ENCODE measurements around the gene OR6N2.

Gene OR6N2

DNA sequence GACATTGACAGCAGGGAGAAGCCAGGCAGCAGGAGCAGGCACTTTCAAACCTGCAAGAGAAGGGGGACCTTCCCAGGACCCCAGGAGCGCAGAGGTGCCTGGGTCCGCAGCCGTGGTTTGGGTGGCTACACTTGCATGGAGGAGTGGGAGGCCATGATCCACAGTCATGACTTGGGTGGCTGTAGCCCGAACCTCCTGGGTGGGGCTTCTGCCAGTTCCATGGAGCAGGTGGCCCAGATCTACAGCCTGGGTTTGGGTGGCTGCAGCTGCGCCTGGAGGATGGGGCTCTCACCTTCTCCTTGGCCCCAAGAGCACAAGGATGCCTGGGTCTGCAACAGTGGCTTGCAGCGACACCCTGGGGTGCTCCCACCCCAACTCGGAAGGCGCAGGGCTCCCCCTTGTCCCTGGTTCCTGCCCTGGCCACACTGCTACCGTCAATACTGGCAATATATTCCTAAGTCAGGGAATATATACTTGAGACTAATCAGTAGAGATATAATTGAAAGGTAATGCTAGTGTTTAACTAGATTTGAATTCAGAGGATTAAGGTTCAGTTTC is 28.8 kb downstream of the OR6N2 start:
- no peak for DNase-seq

DNA sequence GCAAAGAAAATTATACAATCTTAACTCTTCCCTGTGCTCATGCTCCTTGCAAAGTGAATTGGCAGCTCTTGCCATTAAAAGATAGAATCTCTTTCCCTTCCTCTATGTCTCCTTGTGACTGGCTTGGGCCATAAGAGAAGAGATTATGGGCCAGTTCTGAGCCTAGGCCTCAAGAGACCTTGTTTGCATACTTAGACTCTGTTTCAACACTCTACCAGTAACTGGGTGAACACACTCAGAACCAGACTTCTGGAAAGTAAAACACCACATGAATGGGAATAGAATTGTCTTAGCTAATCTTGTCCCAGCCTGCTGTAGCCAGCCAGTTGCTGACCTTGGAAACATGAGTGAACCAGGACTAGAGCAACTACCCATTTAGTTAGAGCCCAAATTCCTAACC is 45.2 kb downstream of the OR6N2 start:
- no peak for DNase-seq

DNA sequence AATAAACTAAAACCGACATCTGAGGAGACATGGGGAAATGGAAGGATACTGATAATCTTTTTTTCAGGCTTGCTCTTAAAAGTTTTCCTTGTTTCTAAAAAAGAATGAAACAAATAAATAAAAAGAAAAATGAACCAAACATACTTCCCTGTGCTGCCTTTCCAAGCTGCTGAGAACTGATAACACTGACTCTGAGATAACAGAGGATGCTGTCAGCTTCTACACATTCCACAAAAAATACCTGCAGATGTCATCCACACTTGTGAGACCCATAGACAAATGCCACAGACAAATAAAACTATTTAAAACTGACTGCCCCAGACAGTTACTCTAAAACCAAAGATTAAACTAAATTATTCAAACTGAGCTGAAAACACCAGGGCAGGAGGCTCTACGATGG is 48.5 kb downstream of the OR6N2 start:
- DNase-seq: no peak

DNA sequence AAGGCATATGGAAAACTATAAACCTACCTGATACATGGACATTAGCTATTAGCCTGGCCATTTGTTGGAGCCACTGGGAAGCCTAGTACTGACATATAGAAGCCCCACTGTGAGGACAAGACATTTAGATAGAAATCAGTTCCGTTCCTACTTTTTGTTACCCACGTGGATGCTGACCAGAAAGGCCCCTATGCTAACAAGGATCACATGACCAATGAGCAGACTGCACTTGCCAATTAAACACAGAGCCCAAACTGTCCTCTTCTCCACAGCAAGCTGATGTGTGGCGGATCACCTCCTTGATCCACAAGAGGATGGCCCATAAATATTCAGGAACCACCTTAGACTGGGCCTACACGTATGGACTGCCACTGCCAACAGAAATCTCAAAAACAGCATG is 49.3 kb downstream of the OR6N2 start:
- no peak for DNase-seq

DNA sequence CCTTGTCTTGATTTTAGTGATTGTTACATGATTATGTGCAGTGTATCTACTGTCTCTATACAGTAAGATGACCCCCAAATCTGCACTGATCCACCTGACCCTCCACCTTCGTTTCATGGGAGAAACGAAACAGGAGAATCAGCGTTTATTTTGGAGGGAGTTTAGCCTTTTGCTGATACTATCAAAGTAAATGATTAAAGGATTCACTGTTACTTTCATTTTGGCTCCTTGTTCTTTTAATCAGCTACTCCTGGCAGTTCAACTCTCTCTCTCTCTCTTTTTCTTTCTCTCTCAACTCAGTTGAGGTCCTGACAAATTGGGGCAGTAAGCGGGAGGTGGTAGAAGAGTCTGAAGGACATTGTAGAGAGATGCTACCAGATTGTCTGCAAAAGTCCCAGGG is 50.6 kb downstream of the OR6N2 start:
- DNase-seq: no peak

DNA sequence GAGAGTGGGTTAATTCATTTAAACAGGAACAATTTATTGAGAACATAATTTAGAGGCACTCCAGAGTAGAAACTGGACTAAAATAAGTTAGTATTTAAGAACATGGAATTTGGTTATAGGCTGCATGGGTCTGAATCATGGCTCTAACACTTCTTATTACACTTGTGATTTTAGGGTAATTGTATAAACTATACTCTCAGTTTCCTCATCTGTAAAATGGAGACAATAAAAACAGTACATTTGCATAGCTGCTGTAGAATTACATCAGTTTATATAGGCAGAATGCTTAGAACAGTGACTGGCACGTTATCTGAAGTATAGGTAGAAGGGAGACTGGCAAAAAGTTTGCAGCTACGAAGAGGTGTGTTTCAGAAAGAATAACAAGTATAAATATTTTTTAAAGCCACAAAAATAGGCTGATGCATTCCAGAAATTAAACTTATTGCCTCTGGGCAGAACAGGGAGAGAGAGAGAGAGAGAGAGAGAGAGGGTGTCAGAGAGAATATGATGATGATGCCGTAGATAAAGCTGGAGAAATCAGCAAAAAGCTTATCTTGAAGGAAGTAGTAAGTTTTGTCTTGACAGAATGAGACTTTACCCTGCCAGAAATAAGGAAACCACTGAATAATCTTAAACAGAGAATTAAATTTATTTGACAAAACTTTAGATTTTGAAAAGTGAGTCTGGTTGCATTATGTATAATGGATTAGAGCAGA is 52.3 kb downstream of the OR6N2 start:
- no peak for DNase-seq

DNA sequence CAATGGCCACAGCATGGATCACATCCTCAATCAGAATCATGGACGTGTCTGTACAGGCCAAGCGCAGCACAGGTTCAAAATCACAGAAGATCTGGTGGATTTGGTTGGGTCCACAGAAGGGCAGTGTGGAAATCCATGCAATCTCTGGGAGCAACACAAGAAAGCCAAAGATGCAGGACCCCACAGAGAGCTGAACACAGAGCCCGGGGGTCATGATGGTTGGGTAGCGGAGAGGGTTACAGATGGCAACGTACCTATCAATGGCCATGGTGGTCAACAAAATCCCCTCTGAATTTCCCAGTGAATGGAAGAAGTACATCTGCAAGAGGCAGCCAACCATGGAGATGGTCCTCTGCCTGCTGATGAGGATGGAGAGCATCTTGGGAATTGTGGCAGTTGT is 56.6 kb downstream of the OR6N2 start:
- no peak for DNase-seq
